HG03103 (cell line): ENCODE measurements around the gene ZNF367.

Experiments used
- ATAC-seq: cut with Tn5 transposase; IDR thresholded peaks from one replicate; pipeline ENCODE4 v1.9.1; 2021; ENCODE audit warnings: low read depth; ENCODE audit not compliant: unreplicated experiment

ZNF367 gene

GRCh38 chr9:96408409-96409280 lies 9.5 kb downstream of the ZNF367 start:
- ATAC-seq = no peak

- no peak for ATAC-seq
Observed at GRCh38 chr9:96400132-96400910, 17.8 kb downstream of the ZNF367 start.

GRCh38 chr9:96399325-96399633 lies 18.9 kb downstream of the ZNF367 start:
- ATAC-seq = no peak

GRCh38 chr9:96398582-96399324 lies 19.4 kb downstream of the ZNF367 start:
- no peak for ATAC-seq

- ATAC-seq = no peak
Observed at GRCh38 chr9:96395964-96396363, 22.2 kb downstream of the ZNF367 start.

- no peak for ATAC-seq
Observed at GRCh38 chr9:96394832-96395496, 23.2 kb downstream of the ZNF367 start.

GRCh38 chr9:96392263-96392662 lies 25.9 kb downstream of the ZNF367 start:
- no peak for ATAC-seq

GRCh38 chr9:96391021-96391765 lies 27.0 kb downstream of the ZNF367 start:
- no peak for ATAC-seq

GRCh38 chr9:96388144-96388543 lies 30.0 kb downstream of the ZNF367 start:
- ATAC-seq = no peak

- ATAC-seq = no peak
Observed at GRCh38 chr9:96386157-96386556, 32.0 kb downstream of the ZNF367 start.

- no peak for ATAC-seq
Observed at GRCh38 chr9:96383165-96383942, 34.8 kb downstream of the ZNF367 start, which contains the start of gene SLC35D2. SLC35D2 (minus strand) TSS chr9:96383711; CDS start chr9:96383634, 77 bp downstream.

- no peak for ATAC-seq
Observed at GRCh38 chr9:96382839-96383164, 35.4 kb downstream of the ZNF367 start.

GRCh38 chr9:96382175-96382574 lies 36.0 kb downstream of the ZNF367 start:
- no peak for ATAC-seq

GRCh38 chr9:96381696-96382095 lies 36.5 kb downstream of the ZNF367 start:
- ATAC-seq = no peak

- ATAC-seq = no peak
Observed at GRCh38 chr9:96381125-96381524, 37.0 kb downstream of the ZNF367 start.

GRCh38 chr9:96379461-96379860 lies 38.7 kb downstream of the ZNF367 start:
- no peak for ATAC-seq

GRCh38 chr9:96378187-96378586 lies 40.0 kb downstream of the ZNF367 start:
- ATAC-seq = no peak

GRCh38 chr9:96376891-96377874 lies 41.0 kb downstream of the ZNF367 start:
- ATAC-seq = no peak
